A673 (cell line): ENCODE measurements around the gene CRISP1. TPM values are rescaled to one million over a fixed set of nuclear protein-coding genes. Genes with fewer than 3 reads are reported as not detected.

ENCODE experiments used
- Bru-seq: library from RNA; stranded (reverse); fragments of 400-500 nt; gene quantifications from one replicate; lab custom pipeline; 2021; lab: Mats Ljungman, UMichigan
- BruChase-seq, 2 experiments: library from RNA; stranded (reverse); fragments of 400-500 nt; gene quantifications; one replicate each; lab custom pipeline; 2021; lab: Mats Ljungman, UMichigan
- BruUV-seq: library from RNA; stranded (reverse); fragments of 400-500 nt; replicated peaks from 2 replicates; lab custom pipeline; 2021; lab: Mats Ljungman, UMichigan
- CTCF ChIA-PET: fragments of 300-600 bp; sonication (Branson Sonifier 250); formaldehyde crosslinking; loops from one replicate; lab custom pipeline; 2022; ENCODE audit warnings: antibody characterized with exemption; lab: Charles Lee
- POLR2A ChIA-PET: fragments of 300-600 bp; sonication (Branson Sonifier 250); formaldehyde crosslinking; loops from one replicate; lab custom pipeline; 2022; ENCODE audit warnings: antibody characterized with exemption; ENCODE audit not compliant: low non-redundant PET; lab: Charles Lee
- DNase-seq: peaks from one replicate; pipeline ENCODE4 v3.0.0-alpha.2; 2015; ENCODE audit warnings: low spot score
- H3K27ac ChIP-seq: fragments of 200-600 bp; sonication (generic); 2 replicates; pipeline ENCODE4 v1.5.1; 2016; ENCODE audit warnings: mixed run types, low read depth, mild to moderate bottlenecking, mixed read lengths, antibody characterized with exemption, low read length; ENCODE audit not compliant: poor library complexity, severe bottlenecking
- H3K27me3 ChIP-seq: fragments of 200-600 bp; sonication (generic); replicated peaks from 2 replicates; pipeline ENCODE4 v1.6.1; 2017; ENCODE audit warnings: mixed run types, low read depth, mild to moderate bottlenecking, mixed read lengths, antibody characterized with exemption, low read length; ENCODE audit not compliant: insufficient read depth, poor library complexity
- H3K36me3 ChIP-seq: fragments of 200-600 bp; sonication (generic); 2 replicates; pipeline ENCODE4 v1.6.1; 2016; ENCODE audit warnings: mixed run types, mild to moderate bottlenecking, mixed read lengths, antibody characterized with exemption, low read length; ENCODE audit not compliant: insufficient read depth, poor library complexity, severe bottlenecking
- H3K4me1 ChIP-seq: fragments of 200-600 bp; sonication (generic); 2 replicates; pipeline ENCODE4 v1.6.1; 2017; ENCODE audit warnings: mixed run types, mild to moderate bottlenecking, mixed read lengths, antibody characterized with exemption, low read length; ENCODE audit not compliant: insufficient read depth, poor library complexity, severe bottlenecking
- H3K4me3 ChIP-seq: fragments of 200-600 bp; sonication (generic); 2 replicates; pipeline ENCODE4 v1.5.1; 2016; ENCODE audit warnings: low read depth, mixed run types, mild to moderate bottlenecking, mixed read lengths, low read length; ENCODE audit not compliant: poor library complexity, severe bottlenecking
- H3K9me3 ChIP-seq: fragments of 200-600 bp; sonication (generic); 2 replicates; pipeline ENCODE4 v1.6.1; 2016; ENCODE audit warnings: mixed run types, low read depth, mild to moderate bottlenecking, mixed read lengths, antibody characterized with exemption, low read length; ENCODE audit not compliant: poor library complexity, severe bottlenecking
- EZH2 ChIP-seq: fragments of 200-600 bp; sonication (generic); IDR thresholded peaks from 2 replicates; pipeline ENCODE4 v1.6.1; 2017; ENCODE audit warnings: borderline replicate concordance, low read depth, mild to moderate bottlenecking, mixed read lengths, antibody characterized with exemption, low read length; ENCODE audit not compliant: poor library complexity, severe bottlenecking
- intact Hi-C: fragments of 100-400 bp; cut with micrococcal nuclease; formaldehyde crosslinking; loops from one replicate; pipeline ENCODE4 v1.10.0; 2022; ENCODE audit not compliant: unreplicated experiment
- long read RNA-seq: library from polyadenylated mRNA; stranded (forward); transcript quantifications from one replicate; pipeline ENCODE4 v2.0.0, GENCODE V29; 2022
- total RNA-seq: library from RNA; stranded (reverse); gene quantifications from 2 replicates; pipeline ENCODE4 v1.2.3, GENCODE V29; 2021
- TF ChIP-seq, protein P1 (sequence below): fragments of 300-800, 200-600 bp; sonication (generic); conservative IDR thresholded peaks from 2 replicates; pipeline ENCODE4 v1.5.1; 2017; ENCODE audit warnings: low read depth, mild to moderate bottlenecking, antibody characterized with exemption, low read length, moderate library complexity, mixed read lengths

The CRISP1 gene
- not detected in 2 replicates for total RNA-seq
- percentile 2 among the genes with signal in this experiment for Bru-seq, nascent RNA
- not detected for BruChase-seq, experiment 1, labeled RNA remaining after a 2-hour chase
- BruChase-seq, experiment 2, labeled RNA remaining after a 6-hour chase: percentile 2 among the genes with signal in this experiment
- long read RNA-seq: 0 reads

DNA sequence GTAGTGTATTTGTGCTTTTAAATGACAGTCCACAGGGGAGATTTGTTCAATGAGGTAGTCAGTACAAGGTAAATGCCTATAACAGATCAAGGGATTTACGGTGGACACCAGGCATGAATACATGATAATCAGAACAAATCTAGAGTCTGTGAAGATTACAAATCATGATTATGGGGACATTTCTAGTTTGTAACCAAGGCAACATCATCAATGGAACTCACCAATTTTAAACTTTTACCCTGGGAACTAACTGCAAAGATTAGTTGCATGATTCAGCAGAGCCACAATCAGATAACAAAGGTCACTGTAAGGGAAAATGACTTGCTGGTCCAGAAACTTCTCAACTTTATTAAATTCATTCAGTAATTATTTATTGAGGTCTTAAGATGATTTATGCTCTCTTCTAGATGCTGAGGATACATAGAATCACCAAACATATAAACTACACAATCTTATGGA is at the start of gene CRISP1:
Gene CRISP1 (minus strand): TSS at position 51 of the 459 bp plus-strand sequence. CDS start 9,135 bp downstream, outside the sequence.
- no TSS peak for BruUV-seq
- intact Hi-C loops: no loop called here
- CTCF ChIA-PET: no interaction called here

DNA sequence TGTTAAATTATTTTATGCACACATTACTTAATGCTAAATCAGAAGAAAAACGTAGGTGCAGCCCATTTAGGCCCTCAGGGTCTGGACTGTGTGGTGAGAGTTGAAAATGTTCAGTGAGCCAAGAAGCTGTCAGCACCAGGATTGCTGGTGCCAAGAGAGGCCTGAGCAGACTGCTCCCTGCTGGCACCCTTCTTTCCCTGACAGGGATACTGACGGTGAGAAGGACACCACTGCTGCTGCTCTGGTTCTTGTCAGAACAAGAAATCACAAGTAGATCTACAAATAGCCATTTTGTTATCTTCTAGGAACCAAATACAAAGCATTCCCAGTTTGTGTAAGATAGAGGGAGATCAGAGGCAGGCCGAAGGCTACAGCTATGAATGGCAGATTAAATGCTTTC is 48.7 kb upstream of the CRISP1 start:
- DNase-seq: peak; percentile 13
- no TSS peak for BruUV-seq
- H3K27ac ChIP-seq: no peak overlapping the region
- H3K4me3 ChIP-seq: no peak overlapping the region
- POLR2A ChIA-PET: no interaction called here
- no peaks in the 10 kb centered on the region for H3K4me1 ChIP-seq
- no peaks in the 10 kb centered on the region for H3K9me3 ChIP-seq
- TF ChIP-seq, protein P1, sequence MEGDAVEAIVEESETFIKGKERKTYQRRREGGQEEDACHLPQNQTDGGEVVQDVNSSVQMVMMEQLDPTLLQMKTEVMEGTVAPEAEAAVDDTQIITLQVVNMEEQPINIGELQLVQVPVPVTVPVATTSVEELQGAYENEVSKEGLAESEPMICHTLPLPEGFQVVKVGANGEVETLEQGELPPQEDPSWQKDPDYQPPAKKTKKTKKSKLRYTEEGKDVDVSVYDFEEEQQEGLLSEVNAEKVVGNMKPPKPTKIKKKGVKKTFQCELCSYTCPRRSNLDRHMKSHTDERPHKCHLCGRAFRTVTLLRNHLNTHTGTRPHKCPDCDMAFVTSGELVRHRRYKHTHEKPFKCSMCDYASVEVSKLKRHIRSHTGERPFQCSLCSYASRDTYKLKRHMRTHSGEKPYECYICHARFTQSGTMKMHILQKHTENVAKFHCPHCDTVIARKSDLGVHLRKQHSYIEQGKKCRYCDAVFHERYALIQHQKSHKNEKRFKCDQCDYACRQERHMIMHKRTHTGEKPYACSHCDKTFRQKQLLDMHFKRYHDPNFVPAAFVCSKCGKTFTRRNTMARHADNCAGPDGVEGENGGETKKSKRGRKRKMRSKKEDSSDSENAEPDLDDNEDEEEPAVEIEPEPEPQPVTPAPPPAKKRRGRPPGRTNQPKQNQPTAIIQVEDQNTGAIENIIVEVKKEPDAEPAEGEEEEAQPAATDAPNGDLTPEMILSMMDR: no peak
- TF ChIP-seq EZH2: no peak
- no peaks in the 10 kb centered on the region for H3K27me3 ChIP-seq
- CTCF ChIA-PET: no interaction called here
- no peaks in the 10 kb centered on the region for H3K36me3 ChIP-seq
- intact Hi-C loops: no loop called here

More for the DNA sequence above, at the start of gene CRISP1:
- no peak for DNase-seq
- POLR2A ChIA-PET: no interaction called here
- H3K4me1 ChIP-seq: no peaks in the 10 kb centered on the region
- no peak within 1 kb of the TSS for H3K27ac ChIP-seq
- H3K9me3 ChIP-seq: no peaks in the 10 kb centered on the region
- no peak for TF ChIP-seq EZH2
- TF ChIP-seq, protein P1: no peak
- H3K27me3 ChIP-seq: no peaks in the 10 kb centered on the region
- H3K36me3 ChIP-seq: no peaks in the 10 kb centered on the region
- no peak within 1 kb of the TSS for H3K4me3 ChIP-seq

DNA sequence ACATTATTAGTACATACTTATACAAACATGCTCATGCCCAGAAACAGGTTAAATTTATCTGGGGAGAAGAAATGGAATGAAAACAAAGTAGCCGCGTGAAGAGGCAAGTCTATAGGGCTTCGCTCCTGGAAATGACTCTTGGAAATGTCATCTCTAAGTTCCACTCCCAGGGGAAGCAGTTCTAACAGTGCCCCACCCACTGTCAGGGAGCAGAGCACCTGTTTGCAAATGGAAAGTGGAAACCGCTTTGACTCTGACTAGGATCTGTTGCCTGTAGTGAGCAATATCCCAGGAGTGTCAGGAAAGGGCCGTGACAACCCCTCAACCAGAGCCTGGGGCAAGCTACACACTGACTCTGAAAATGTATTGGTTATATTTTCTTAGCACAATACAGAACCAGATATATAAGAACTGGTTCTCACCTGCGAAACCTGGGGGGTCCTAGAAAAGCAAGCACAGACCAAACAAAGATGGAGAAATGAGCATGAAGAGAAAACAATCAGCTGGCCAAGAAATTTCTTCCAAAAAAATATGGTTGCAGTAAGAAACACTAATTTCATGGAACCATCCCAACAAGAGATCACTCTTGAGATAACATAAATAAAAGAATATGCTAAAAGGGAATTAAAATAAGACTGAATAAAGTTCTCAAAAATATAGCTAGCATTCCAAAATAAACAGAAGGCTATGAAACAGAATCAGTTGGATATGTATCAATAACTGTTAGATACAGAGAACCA is 47.5 kb upstream of the CRISP1 start:
- intact Hi-C loops: no loop called here
- H3K27ac ChIP-seq: no peak overlapping the region
- no peaks in the 10 kb centered on the region for H3K4me1 ChIP-seq
- no peaks in the 10 kb centered on the region for H3K36me3 ChIP-seq
- ChIA-PET CTCF (no interaction called here), POLR2A (no interaction called here)
- H3K4me3 ChIP-seq: no peak overlapping the region
- TF ChIP-seq EZH2: no peak
- TF ChIP-seq, protein P1: no peak
- no TSS peak for BruUV-seq
- no peaks in the 10 kb centered on the region for H3K9me3 ChIP-seq
- no peak for DNase-seq
- H3K27me3 ChIP-seq: no peaks in the 10 kb centered on the region
